Mammary epithelial cell (primary cell): ENCODE data around the gene DNAJC27.

Experiments used
- CTCF ChIP-seq, 2 donors: IDR thresholded peaks in 1 of 2; conservative IDR thresholded peaks in 1 of 2; 2 replicates each; pipeline ENCODE4 v1.5.1; 2011 to 2012; ENCODE audit warnings: inconsistent platforms in 2 of 2, low read length in 2 of 2, mild to moderate bottlenecking in 2 of 2, control low read depth in 1 of 2, low read depth in 1 of 2; ENCODE audit not compliant: insufficient read depth in 1 of 2; ENCODE audit errors: extremely low read depth in 1 of 2
- EZH2 ChIP-seq: IDR thresholded peaks from 2 replicates; pipeline ENCODE4 v1.6.1; 2012; ENCODE audit warnings: low read length, inconsistent platforms, borderline replicate concordance

DNA sequence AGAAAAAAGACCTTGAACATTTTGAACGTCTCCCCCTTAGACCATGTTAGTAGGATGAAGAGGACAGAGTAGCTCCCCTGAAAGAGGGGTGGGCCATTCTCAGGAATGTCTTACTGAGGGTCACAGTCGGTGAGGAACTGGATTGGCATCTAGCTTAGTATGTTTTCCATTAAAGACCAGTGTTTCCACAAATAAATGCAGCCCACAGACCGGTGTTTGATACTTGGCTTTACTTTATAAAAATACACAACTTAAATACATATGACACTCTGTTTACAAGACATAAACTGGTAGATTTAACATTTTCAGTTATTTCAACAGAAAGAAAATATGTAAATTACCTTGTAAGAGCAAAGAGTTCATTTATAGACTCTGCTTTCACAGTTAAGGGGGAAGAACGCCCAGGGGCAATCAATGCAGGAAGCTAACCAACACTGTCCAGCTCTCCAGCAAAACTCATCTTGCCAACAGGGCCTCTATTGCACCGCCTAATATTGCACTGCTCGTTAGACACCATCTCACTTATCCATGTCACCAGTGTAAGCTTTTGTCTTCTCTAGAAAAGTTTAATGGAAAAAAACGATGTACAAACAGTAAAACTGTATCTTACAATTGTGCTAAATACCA, 28.2 kb downstream of the DNAJC27 start:
- TF ChIP-seq CTCF (conservative IDR thresholded peaks at IDR 0.05 in 1 of 2, IDR thresholded peaks at IDR 0.05 in 1 of 2; ENCODE audit: extremely low read depth in 1 of 2, insufficient read depth in 1 of 2, low read depth in 1 of 2, low read length in 2 of 2) = no peak
- no peak for TF ChIP-seq EZH2
